CD14-positive monocyte (primary cell): ENCODE results near the gene NTNG1. TPM values are rescaled to one million over a fixed set of nuclear protein-coding genes. Genes with fewer than 3 reads are reported as not detected.

Experiments
- DNase-seq, 3 donors: peaks; one replicate each; pipeline ENCODE4 v3.0.0-alpha.2; 2011 to 2022
- H2AFZ ChIP-seq: 2 replicates; pipeline ENCODE4 v1.6.0; 2012; ENCODE audit warnings: mild to moderate bottlenecking, low read depth, low read length, inconsistent platforms; ENCODE audit not compliant: insufficient read depth, poor library complexity, severe bottlenecking
- H3K27ac ChIP-seq, 2 donors: 1 replicate in 1 of 2; 2 replicates in 1 of 2; pipeline ENCODE4 v1.5.1; 2012 to 2013; ENCODE audit warnings: low read length in 2 of 2, control low read depth in 1 of 2, inconsistent platforms in 1 of 2, low read depth in 1 of 2, mild to moderate bottlenecking in 1 of 2
- H3K27me3 ChIP-seq, 2 donors: one replicate each; pipeline versions ENCODE4 v1.6.0 to v1.6.1; 2011 to 2013; ENCODE audit warnings: low read length in 2 of 2; ENCODE audit not compliant: control insufficient read depth in 2 of 2, insufficient read depth in 2 of 2
- H3K36me3 ChIP-seq, 2 donors: replicated peaks in 1 of 2; 1 replicate in 1 of 2; 2 replicates in 1 of 2; pipeline versions ENCODE4 v1.5.1 to v1.6.1; 2012 to 2013; ENCODE audit warnings: low read length in 2 of 2, control low read depth in 1 of 2, inconsistent platforms in 1 of 2, mild to moderate bottlenecking in 1 of 2; ENCODE audit not compliant: insufficient read depth in 2 of 2, control insufficient read depth in 1 of 2
- H3K4me1 ChIP-seq, 2 donors: 1 replicate in 1 of 2; 2 replicates in 1 of 2; pipeline versions ENCODE4 v1.5.1 to v1.6.1; 2012 to 2013; ENCODE audit warnings: low read length in 2 of 2, control low read depth in 1 of 2, inconsistent platforms in 1 of 2, mild to moderate bottlenecking in 1 of 2, moderate library complexity in 1 of 2; ENCODE audit not compliant: insufficient read depth in 2 of 2, control insufficient read depth in 1 of 2
- H3K4me2 ChIP-seq: replicated peaks from 2 replicates; pipeline ENCODE3; 2012; ENCODE audit warnings: low read length, moderate library complexity, mild to moderate bottlenecking; ENCODE audit not compliant: poor library complexity, severe bottlenecking; ENCODE audit errors: extremely low read depth
- H3K4me3 ChIP-seq, 3 experiments: fragments of 200-600 bp in 1 of 3; sonication (generic) in 1 of 3; replicated peaks in 1 of 3; 1 replicate in 2 of 3; 2 replicates in 1 of 3; pipeline ENCODE4 v1.5.1; 2011 to 2013; ENCODE audit warnings: low read length in 3 of 3, mild to moderate bottlenecking in 3 of 3, control low read depth in 2 of 3, low read depth in 2 of 3, inconsistent platforms in 1 of 3, moderate library complexity in 1 of 3
- H3K79me2 ChIP-seq: 2 replicates; pipeline ENCODE4 v1.6.0; 2012; ENCODE audit warnings: mild to moderate bottlenecking, control low read depth, inconsistent platforms, low read length, moderate library complexity; ENCODE audit not compliant: insufficient read depth
- H3K9ac ChIP-seq: 2 replicates; pipeline ENCODE4 v1.6.0; 2017; ENCODE audit warnings: low read length, mild to moderate bottlenecking; ENCODE audit not compliant: insufficient read depth, poor library complexity, severe bottlenecking
- H3K9me3 ChIP-seq, 2 donors: replicated peaks in 1 of 2; 1 replicate in 1 of 2; 2 replicates in 1 of 2; pipeline versions ENCODE4 v1.5.1 to v1.6.1; 2012 to 2013; ENCODE audit warnings: low read length in 2 of 2, control low read depth in 1 of 2; ENCODE audit not compliant: control insufficient read depth in 1 of 2, insufficient read depth in 1 of 2
- H4K20me1 ChIP-seq: 2 replicates; pipeline ENCODE4 v1.6.0; 2012; ENCODE audit warnings: mild to moderate bottlenecking, low read length, control low read depth, moderate library complexity; ENCODE audit not compliant: insufficient read depth
- H3K27ac Mint-ChIP-seq, 7 donors: one replicate each; pipeline ENCODE4 v1.8.0; 2020; ENCODE audit warnings: mild to moderate bottlenecking in 7 of 7, mixed read lengths in 7 of 7, moderate library complexity in 6 of 7, inconsistent platforms in 2 of 7
- H3K27me3 Mint-ChIP-seq, 3 donors: one replicate each; pipeline ENCODE4 v1.8.0; 2021 to 2022; ENCODE audit warnings: low read depth in 3 of 3, mild to moderate bottlenecking in 3 of 3, mixed read lengths in 3 of 3, moderate library complexity in 3 of 3, inconsistent platforms in 1 of 3
- H3K36me3 Mint-ChIP-seq, 2 donors: one replicate each; pipeline ENCODE4 v1.8.0; 2020; ENCODE audit warnings: mixed read lengths in 2 of 2, inconsistent platforms in 1 of 2, mild to moderate bottlenecking in 1 of 2
- H3K4me1 Mint-ChIP-seq: one replicate; pipeline ENCODE4 v1.8.0; 2020; ENCODE audit warnings: mild to moderate bottlenecking, mixed read lengths
- H3K4me3 Mint-ChIP-seq, 2 donors: one replicate each; pipeline ENCODE4 v1.8.0; 2020; ENCODE audit warnings: mild to moderate bottlenecking in 2 of 2, mixed read lengths in 2 of 2, moderate library complexity in 1 of 2
- H3K9me3 Mint-ChIP-seq, 7 donors: one replicate each; pipeline ENCODE4 v1.8.0; 2020 to 2022; ENCODE audit warnings: mixed read lengths in 7 of 7, mild to moderate bottlenecking in 6 of 7, moderate library complexity in 6 of 7, inconsistent platforms in 2 of 7
- CTCF ChIP-seq: fragments of 200-600 bp; IDR thresholded peaks from one replicate; pipeline ENCODE4 v1.8.0; 2022; ENCODE audit warnings: antibody characterized with exemption, mild to moderate bottlenecking
- WGBS: methylation state at CpG from one replicate; pipeline ENCODE4 v1.1.5; 2013; ENCODE audit warnings: missing lambda C conversion rate; ENCODE audit not compliant: insufficient coverage; 5-methylcytosine and 5-hydroxymethylcytosine counted together
- intact Hi-C, 2 donors: fragments of 100-400 bp; cut with micrococcal nuclease; formaldehyde crosslinking; loops; one replicate each; pipeline versions ENCODE4 v1.15.0 to v1.15.1; 2023
- polyA plus RNA-seq, 3 donors: library from polyadenylated mRNA; depleted of rRNA in 1 of 3; unstranded in 2 of 3; stranded (reverse) in 1 of 3; fragments of 300-500 nt in 2 of 3; fragments of >200 nt in 1 of 3; fragmentation: Illumina TruSeq in 2 of 3; gene quantifications; 1 replicate in 2 of 3; 2 replicates in 1 of 3; pipeline ENCODE4 v1.2.3, GENCODE V29; 2012 to 2021

NTNG1 gene
- polyA plus RNA-seq, 3 donors: not detected

GRCh38 chr1:107494061-107494460, 353.2 kb downstream of the NTNG1 start:
- H3K27me3 Mint-ChIP-seq: peaks cover 0 to 2% (median 0%) of the 10 kb centered on the region in 3 donors
- TF ChIP-seq CTCF: no peak
- H3K79me2 ChIP-seq: no peaks in the 10 kb centered on the region
- peaks cover 0 to 3% (median 0%) of the 10 kb centered on the region in 7 donors for H3K9me3 Mint-ChIP-seq
- H3K27me3 ChIP-seq: no peaks in the 10 kb centered on the region
- no peaks in the 10 kb centered on the region for H3K36me3 Mint-ChIP-seq
- H3K4me3 Mint-ChIP-seq: no peak overlapping the region
- no peak overlapping the region for H3K4me2 ChIP-seq
- no peak overlapping the region for H3K27ac Mint-ChIP-seq
- no peak overlapping the region for H3K4me3 ChIP-seq
- H3K27ac ChIP-seq: no peak overlapping the region
- no peaks in the 10 kb centered on the region for H4K20me1 ChIP-seq
- H3K36me3 ChIP-seq: no peaks in the 10 kb centered on the region
- WGBS: 100% methylated on average over 1 of the region's 6 CpGs
- H3K4me1 ChIP-seq: no peaks in the 10 kb centered on the region
- peaks cover 5% of the 10 kb centered on the region for H3K4me1 Mint-ChIP-seq
- intact Hi-C loops: no loop called here
- no peak overlapping the region for H2AFZ ChIP-seq
- DNase-seq: no peak
- H3K9ac ChIP-seq: no peak overlapping the region
- no peaks in the 10 kb centered on the region for H3K9me3 ChIP-seq

GRCh38 chr1:107496002-107496401, 355.2 kb downstream of the NTNG1 start:
- H3K27me3 Mint-ChIP-seq: peaks cover 0 to 2% (median 0%) of the 10 kb centered on the region in 3 donors
- Histone ChIP-seq H3K4me2 (no peak overlapping the region), H3K27me3 (no peaks in the 10 kb centered on the region), H3K27ac (no peak overlapping the region), H4K20me1 (no peaks in the 10 kb centered on the region), H3K9ac (no peak overlapping the region), H3K36me3 (no peaks in the 10 kb centered on the region), H3K79me2 (no peaks in the 10 kb centered on the region), H3K4me1 (peaks cover 0 to 5% of the 10 kb centered on the region in 2 donors), H3K9me3 (no peaks in the 10 kb centered on the region), H2AFZ (no peak overlapping the region), H3K4me3 (no peak overlapping the region)
- no peak overlapping the region for H3K27ac Mint-ChIP-seq
- DNase-seq: no peak
- intact Hi-C loops: no loop called here
- H3K9me3 Mint-ChIP-seq: peaks cover 0 to 3% (median 0%) of the 10 kb centered on the region in 7 donors
- peaks cover 11% of the 10 kb centered on the region for H3K4me1 Mint-ChIP-seq
- no CpG with 5 or more reads among the region's 1 CpG for WGBS
- TF ChIP-seq CTCF: no peak
- H3K4me3 Mint-ChIP-seq: no peak overlapping the region
- H3K36me3 Mint-ChIP-seq: no peaks in the 10 kb centered on the region
